ENCODE measurements around the gene OR52D1.

The OR52D1 gene

GRCh38 chr11:5488385-5488784 is at the start of gene OR52D1:
OR52D1 (plus strand) TSS chr11:5488685; CDS start chr11:5488707, 22 bp downstream.
- no peak for DNase-seq (ENCODE audit: low spot score)

- no peak for DNase-seq (ENCODE audit: low spot score)
Observed at GRCh38 chr11:5441414-5441813, 47.1 kb upstream of the OR52D1 start, which contains the start of gene OR51I1. OR51I1 (minus strand) TSS chr11:5441514; CDS start chr11:5441514, 0 bp downstream.

DNA sequence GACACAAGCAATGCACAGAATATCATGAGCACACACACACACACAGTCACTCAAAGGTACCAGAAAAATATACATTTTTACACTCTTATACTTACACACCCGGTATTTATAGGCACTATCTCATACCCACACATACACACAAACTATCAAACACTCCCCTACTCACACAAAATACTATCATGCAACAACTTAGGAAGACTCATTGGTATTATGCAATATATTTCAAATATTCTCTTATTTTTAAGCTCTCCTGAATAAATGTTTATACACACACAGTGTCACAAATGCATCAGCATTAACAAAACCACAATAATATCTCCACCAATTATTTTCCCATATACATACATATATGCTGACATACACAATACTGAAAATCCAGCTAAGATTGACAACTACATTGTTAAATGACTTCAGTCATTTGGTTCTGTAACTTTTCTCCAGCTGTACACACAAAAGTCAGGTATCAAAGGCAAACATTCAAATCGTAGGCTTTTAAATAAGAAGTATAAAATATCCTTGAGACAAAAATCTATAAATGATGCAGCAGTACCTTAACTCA is 44.6 kb upstream of the OR52D1 start:
- no peak for DNase-seq (ENCODE audit: low spot score)

GRCh38 chr11:5449023-5449422 is 39.5 kb upstream of the OR52D1 start, which contains the start of gene OR51I2:
OR51I2 (plus strand) TSS chr11:5449323; CDS start chr11:5453489, 4,166 bp downstream.
- no peak for DNase-seq (ENCODE audit: low spot score)

GRCh38 chr11:5449432-5449831 is 39.1 kb upstream of the OR52D1 start:
- no peak for DNase-seq (ENCODE audit: low spot score)

- DNase-seq (ENCODE audit: low spot score) = no peak
Observed at GRCh38 chr11:5460983-5461621, 27.4 kb upstream of the OR52D1 start.

DNA sequence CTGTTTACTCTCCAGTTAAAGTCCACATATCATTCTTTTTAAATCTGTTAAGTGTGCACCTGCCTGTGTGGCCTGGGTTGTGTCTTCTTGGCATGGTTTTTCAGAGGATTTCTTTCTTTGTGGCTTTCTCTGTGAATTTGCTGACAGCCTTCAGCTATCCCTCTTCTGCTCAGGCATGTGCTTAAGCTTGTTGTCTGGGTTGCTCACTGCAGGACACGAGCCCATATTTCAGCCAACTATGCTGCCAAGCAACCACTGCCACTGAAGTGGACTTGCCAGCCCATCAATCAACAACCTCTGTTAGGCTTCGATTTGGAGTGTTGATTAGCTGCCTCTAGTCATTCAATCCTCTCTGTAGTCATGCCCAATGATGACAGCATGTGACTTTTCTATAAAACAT is 21.0 kb upstream of the OR52D1 start:
- no peak for DNase-seq (ENCODE audit: low spot score)

DNA sequence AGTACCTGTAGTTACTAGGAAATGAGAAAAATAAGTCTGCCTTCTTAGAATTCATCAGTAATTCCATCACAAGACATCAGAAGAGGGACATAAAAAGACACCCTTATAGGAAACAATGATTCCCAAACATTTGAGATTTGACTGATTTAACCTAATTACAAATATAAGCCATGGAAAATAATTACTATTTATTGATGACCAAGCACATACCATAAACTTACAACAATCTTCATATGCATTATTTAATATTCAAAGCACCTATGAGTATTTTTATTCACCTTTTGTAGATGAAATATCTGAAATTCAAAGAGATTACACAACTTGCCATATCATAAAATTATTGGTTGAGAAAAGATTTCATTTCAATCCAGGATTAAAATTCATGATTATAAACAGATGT is 14.6 kb upstream of the OR52D1 start:
- no peak for DNase-seq (ENCODE audit: low spot score)

- DNase-seq (ENCODE audit: low spot score) = peak; percentile 66
Observed at GRCh38 chr11:5476186-5476819, 12.2 kb upstream of the OR52D1 start.

DNA sequence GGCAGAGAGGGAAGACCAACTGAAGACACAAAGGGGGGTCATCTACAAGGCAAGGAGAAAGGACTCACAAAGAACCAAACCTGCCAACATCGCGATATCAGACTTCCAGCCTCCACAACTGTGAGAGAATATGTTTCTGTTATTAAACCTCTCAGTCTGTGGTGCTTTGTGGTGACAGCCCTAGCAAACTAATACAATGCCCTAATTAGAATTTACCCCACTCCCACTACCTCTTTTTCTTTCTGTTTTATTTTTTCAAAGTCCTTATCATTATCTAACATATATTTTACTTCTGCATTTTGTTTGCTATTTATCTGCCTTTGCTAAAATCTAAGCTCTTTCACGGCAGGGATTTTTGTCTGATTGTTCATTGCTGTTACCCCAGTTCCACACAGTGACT is 2.5 kb upstream of the OR52D1 start:
- no peak for DNase-seq (ENCODE audit: low spot score)

DNA sequence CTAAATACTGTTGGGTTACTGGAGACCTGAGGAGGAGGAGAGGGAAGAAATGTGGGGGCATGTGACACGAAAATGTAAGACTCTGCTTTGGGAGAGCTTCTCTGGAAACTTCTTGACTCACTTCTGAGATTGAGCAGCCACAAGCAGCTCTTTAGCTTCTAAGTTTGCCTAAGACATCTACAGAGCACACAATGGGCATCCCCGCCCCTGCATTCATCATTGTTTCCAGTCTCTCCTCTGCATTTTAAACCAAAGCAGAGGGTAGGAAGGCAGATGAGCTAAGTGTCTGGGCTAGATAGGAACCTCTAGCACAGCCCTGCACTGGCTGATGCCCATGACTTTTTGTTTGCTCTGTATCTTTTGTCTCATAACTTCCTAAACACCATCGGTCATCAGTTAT is 2.1 kb upstream of the OR52D1 start:
- no peak for DNase-seq (ENCODE audit: low spot score)

- no peak for DNase-seq (ENCODE audit: low spot score)
Observed at GRCh38 chr11:5488798-5489399, 414 bp downstream of the OR52D1 start.

- DNase-seq (ENCODE audit: low spot score) = no peak
Observed at GRCh38 chr11:5489576-5490357, 1.3 kb downstream of the OR52D1 start.

DNA sequence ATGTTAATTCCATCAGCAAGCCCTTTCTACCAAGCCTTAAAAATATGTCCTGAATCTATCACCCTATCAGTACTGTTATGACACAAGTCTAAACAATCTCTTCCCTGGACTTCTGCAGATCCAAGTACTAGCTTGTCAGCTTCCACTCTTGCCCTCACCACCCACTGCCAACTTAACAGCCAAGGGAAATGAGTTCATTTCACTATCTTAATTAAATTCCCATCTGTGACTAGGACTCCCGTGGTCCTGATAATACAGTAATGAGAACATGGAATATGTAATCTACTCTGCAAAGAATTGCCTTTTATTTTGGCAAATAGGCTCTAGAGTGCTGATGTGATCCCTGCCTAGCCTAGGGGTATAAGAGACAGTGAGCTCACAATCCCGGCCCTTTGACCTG is 11.2 kb downstream of the OR52D1 start:
- DNase-seq (ENCODE audit: low spot score) = no peak

GRCh38 chr11:5500393-5500801 is 11.9 kb downstream of the OR52D1 start:
- DNase-seq (ENCODE audit: low spot score) = no peak

- no peak for DNase-seq (ENCODE audit: low spot score)
Observed at GRCh38 chr11:5504403-5504921, 16.0 kb downstream of the OR52D1 start.

- no peak for DNase-seq (ENCODE audit: low spot score)
Observed at GRCh38 chr11:5505363-5506048, 17.0 kb downstream of the OR52D1 start.

DNA sequence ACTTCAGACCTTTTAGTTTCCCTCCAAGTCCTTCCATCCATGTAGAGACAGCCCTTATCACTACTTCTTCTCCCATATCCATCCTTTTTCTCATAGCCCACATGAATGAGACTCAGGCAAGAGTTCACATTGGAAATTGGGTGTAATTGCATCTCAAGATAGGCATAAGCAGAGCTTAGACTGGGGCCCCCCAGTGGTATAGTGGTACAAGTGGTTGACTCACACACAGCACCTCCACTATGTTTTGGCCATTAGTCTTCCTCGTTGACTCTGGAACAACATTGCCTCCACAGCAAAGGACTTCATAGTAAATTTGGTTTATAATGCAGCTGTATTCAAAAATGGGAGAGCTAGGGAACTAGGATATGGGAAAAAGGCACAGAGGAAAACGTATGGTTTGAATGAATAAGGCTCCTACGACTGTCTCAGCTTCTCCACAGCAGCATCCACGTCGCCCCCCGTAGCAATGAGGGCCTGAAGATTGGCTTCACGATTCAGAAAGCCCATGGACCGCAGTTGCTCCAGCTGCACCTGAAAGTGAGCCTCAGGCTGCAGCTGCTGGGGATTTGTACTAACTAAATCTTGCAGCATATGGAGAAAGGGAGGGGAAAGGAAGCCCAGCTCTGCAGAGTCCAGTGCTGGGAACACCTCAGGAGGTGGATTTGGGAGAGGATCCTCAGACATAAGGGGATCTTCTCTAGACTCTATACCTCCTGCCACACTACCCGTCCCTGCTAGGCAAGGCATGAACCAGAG is 18.9 kb downstream of the OR52D1 start:
- DNase-seq (ENCODE audit: low spot score) = no peak

- no peak for DNase-seq (ENCODE audit: low spot score)
Observed at GRCh38 chr11:5507933-5508305, 19.4 kb downstream of the OR52D1 start.

GRCh38 chr11:5508605-5509004 is 20.1 kb downstream of the OR52D1 start:
- no peak for DNase-seq (ENCODE audit: low spot score)

DNA sequence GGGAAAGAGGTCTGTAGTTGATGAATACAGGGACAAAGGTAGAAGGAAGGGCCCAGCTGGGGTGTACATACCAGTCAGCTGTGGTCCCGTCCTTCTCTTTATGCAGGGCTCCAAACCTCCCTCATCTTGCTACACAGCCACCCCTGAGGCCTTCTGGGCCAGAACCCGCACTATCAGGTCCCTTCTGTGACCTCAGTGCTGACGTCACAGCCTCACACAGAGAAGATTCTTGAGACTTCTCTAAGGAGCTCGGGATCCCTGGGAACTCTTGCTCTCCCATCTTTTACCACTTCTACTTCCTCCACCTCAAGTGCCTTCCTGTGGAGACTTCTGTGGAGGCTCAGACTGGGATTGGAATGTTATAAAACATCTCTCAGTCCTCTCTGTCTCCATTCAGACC is 21.3 kb downstream of the OR52D1 start, which contains the start of gene UBQLN3:
TSS of gene UBQLN3 (minus strand) at position 155 of the 400 bp plus-strand sequence. CDS start 399 bp downstream, outside the sequence.
- no peak for DNase-seq (ENCODE audit: low spot score)
